ENCODE results near the gene CUX1.

DNA sequence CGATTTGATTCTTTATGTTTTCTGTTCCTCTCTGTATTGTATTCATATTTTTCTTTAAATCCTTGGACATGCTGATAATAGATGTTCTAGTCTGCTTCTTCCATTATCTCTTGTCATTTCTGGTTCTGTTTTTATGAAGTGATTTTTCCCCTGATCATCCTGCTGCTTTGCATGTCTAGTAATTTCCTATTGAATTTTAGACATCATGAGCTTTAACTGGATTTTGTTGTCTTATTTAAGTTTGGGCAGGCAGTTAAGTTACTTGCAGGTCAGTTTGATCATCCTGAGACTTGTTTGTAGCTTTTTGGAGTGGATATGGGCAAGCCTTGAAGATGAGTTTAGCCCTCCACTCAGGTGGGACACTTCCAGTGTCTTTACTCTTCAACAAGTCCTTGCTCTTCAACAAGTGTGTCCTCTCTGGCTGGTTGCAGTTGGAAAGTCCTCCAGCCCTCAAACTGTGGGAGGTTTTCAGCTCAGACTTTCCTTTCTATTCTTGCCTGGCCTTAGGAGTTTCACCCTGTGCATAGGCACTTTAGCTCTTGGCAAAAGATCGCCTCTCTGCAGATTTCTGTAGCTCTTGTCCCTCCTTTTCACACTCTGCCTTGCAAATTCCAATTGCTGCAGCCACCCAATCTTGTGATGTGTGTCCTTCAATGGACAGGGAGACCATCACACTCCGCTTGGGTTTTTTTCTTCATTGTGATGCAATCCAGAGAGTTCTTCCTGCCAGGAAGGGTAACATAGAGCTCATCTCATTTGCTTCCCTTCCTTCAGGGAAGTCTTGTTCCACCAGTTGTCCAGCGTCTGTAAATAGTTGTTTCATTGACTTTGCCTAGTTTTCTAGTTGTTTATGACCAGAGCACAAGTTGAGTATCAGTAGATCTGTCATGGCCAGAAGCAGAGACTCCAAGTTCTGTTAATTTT lies 272.0 kb downstream of the CUX1 start:
- TF ChIP-seq POLR2A (IDR thresholded peaks at IDR 0.05; ENCODE audit: low read depth, low read length) (no peak), POLR2AphosphoS5 (IDR thresholded peaks at IDR 0.05; ENCODE audit: low read depth, low read length) (no peak)

All from GM12892 (cell line).